Stimulated activated CD4-positive, alpha-beta T cell treated with anti-CD3 and anti-CD28 coated beads, Interleukin-2, amount 100 ng/mL, for 24 hours (primary cell): ENCODE measurements around the gene CD2.

Experiments
- DNase-seq, 2 donors: peaks; one replicate each; pipeline ENCODE4 v3.0.0-alpha.2; 2020

CD2 gene

GRCh38 chr1:116762281-116762680 is 8.1 kb downstream of the CD2 start:
- DNase-seq: no peak

GRCh38 chr1:116762781-116763115 is 8.5 kb downstream of the CD2 start:
- DNase-seq: peak in 1 of 2 donors; percentile 35

GRCh38 chr1:116763116-116763786 is 9.0 kb downstream of the CD2 start:
- DNase-seq: peak; percentile 69 to 73

- peak; percentile 72 to 74 for DNase-seq
Observed at GRCh38 chr1:116763787-116764465, 9.7 kb downstream of the CD2 start.

DNA sequence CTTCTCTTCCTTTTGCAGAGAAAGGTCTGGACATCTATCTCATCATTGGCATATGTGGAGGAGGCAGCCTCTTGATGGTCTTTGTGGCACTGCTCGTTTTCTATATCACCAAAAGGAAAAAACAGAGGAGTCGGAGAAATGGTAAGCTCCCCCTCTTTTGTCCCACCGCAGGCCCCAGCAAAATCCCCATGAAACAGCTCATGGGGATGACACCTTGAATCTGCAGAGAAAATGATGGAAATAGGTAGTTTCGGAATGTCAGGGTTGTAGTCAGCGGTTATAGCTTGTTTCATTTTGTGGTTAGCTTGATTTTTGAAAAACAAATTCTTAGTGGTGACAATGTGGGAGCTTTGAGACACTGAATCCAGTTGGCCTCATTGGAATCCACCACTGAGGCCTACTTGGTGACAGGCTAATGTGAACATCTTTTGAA is 10.3 kb downstream of the CD2 start:
- DNase-seq: peak; percentile 71 to 72

GRCh38 chr1:116764906-116765862 is 11.0 kb downstream of the CD2 start:
- DNase-seq: no peak

DNA sequence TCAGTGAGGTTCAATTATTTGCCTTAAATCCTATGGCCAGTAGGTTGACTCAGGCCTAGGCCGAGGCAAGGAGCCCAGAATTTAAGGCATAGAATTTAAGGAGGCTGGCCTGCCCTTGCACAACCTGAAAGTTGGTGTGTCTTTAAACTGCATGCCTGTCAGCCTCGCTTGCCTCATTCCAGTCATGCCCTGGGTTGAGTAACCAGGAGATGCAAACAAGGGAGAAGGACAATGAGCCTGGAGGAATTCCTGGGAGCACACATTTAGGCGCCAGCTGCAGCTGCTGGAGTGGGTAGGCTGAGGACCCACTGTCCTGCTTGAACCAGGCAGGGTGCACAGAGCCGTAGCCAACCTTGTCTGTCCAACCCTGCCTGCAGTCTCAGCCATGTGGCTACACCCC is 11.7 kb downstream of the CD2 start:
- DNase-seq: no peak

GRCh38 chr1:116766616-116767469 is 12.6 kb downstream of the CD2 start:
- DNase-seq: no peak

DNA sequence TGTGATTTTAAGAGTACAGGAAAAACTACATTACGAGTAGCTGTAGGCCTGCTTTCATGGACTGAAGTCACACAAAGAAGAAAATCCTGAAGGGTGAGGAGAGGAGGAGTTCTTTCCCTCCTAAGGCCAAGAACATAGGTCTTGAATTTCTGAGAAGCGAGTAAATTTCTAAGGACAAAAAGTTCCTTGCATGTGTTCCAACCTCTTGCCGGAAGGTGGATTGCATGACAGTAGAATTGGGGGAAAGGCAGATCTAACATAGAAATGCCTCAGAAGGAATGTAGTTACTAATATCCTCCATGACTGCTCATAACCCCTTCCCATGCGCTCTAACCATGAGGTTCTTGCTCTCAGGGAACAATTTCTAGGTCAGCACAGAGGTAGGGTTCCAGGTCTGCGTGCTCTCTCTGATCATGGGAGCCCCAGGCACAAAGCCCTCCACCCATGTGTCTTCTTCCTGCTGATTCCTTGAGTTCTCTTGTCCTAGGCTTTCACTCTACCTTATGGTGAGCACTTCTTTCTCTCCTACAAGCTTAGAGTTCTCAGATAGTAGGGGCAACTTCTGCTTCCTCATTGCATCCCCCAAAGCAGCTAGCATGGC is 13.7 kb downstream of the CD2 start:
- DNase-seq: no peak

DNA sequence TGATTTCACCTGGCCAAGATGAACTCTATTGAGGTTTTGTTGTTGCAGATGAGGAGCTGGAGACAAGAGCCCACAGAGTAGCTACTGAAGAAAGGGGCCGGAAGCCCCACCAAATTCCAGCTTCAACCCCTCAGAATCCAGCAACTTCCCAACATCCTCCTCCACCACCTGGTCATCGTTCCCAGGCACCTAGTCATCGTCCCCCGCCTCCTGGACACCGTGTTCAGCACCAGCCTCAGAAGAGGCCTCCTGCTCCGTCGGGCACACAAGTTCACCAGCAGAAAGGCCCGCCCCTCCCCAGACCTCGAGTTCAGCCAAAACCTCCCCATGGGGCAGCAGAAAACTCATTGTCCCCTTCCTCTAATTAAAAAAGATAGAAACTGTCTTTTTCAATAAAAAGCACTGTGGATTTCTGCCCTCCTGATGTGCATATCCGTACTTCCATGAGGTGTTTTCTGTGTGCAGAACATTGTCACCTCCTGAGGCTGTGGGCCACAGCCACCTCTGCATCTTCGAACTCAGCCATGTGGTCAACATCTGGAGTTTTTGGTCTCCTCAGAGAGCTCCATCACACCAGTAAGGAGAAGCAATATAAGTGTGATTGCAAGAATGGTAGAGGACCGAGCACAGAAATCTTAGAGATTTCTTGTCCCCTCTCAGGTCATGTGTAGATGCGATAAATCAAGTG is 14.3 kb downstream of the CD2 start:
- DNase-seq: no peak

- peak in 1 of 2 donors; percentile 46 for DNase-seq
Observed at GRCh38 chr1:116769104-116769452, 14.8 kb downstream of the CD2 start.

GRCh38 chr1:116769561-116769977 is 15.3 kb downstream of the CD2 start:
- DNase-seq: peak; percentile 61 to 71

DNA sequence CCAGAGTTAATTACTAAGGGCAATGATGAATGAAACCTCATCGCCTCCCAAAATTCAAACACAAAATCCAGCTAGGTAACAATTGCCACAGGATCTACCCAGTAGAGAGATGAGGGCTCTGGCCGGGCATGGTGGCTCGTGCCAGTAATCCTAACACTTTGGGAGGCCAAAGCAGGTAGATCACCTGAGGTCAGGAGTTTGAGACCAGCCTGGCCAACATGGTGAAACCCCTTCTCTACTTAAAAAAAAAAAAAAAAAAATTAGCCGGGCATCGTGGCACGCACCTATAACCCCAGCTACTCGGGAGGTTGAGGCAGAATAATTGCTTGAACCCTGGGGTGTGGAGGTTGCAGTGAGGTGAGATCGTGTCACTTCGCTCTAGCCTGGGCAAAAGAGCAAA is 15.8 kb downstream of the CD2 start:
- DNase-seq: no peak

GRCh38 chr1:116770625-116771024 is 16.4 kb downstream of the CD2 start:
- DNase-seq: no peak

DNA sequence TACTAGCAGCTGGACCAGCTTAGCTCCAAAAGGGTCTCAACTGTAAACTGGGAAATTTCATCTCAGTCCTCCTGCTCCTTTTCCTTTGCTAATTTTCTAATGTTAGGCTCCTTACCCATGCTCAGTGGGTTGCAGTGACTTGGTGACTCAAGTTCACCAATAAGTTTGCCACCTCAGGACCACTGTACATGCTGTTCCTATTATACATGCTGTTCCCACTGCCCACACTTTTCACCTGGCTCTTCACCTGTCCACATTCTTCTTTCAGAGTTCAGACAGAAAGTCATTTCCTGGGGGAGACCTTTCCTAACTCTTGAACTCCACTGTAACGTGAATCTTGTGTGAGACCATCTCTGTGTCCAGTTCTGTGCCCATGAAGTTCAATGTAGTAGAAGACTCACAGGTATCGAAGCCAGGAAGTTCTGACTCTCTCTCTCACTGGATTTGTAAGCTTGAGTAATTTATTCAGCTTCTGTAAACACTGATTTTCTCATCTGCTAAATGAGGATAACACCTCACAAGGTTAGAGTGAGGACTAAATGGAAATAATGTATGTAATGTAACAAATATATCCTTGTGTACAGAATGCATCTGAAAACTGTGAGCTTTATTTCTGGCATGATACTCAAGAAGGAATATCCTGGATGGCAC is 17.9 kb downstream of the CD2 start:
- no peak for DNase-seq

GRCh38 chr1:116772648-116773045 is 18.4 kb downstream of the CD2 start:
- DNase-seq: no peak

- no peak for DNase-seq
Observed at GRCh38 chr1:116775116-116775752, 21.0 kb downstream of the CD2 start.

GRCh38 chr1:116777831-116778830 is 23.9 kb downstream of the CD2 start:
- DNase-seq: no peak

- DNase-seq: no peak
Observed at GRCh38 chr1:116781034-116781433, 26.8 kb downstream of the CD2 start.
